SJSA1 (cell line): ENCODE measurements around the gene PUM2. TPM values are rescaled to one million over a fixed set of nuclear protein-coding genes. Genes with fewer than 3 reads are reported as not detected.
"Not testable (repeated sequence)": the region's sequence is repeated elsewhere in the genome, so short reads cannot be mapped to it uniquely, and the experiment has no call there.

Source experiments
- DNase-seq, 2 experiments: peaks; one replicate each; pipeline ENCODE4 v3.0.0-alpha.2; 2015 to 2020; ENCODE audit warnings: low spot score in 2 of 2, low read depth in 1 of 2
- H3K27ac ChIP-seq: fragments of 250-450 bp; sonication (Bioruptor Pico); 2 replicates; pipeline ENCODE4 v1.5.1; 2020; ENCODE audit warnings: mild to moderate bottlenecking, moderate library complexity
- H3K27me3 ChIP-seq: fragments of 250-450 bp; sonication (Bioruptor Pico); replicated peaks from 2 replicates; pipeline ENCODE4 v1.5.1; 2020; ENCODE audit warnings: mild to moderate bottlenecking, moderate library complexity
- H3K36me3 ChIP-seq: fragments of 250-450 bp; sonication (Bioruptor Pico); 2 replicates; pipeline ENCODE4 v1.5.1; 2020; ENCODE audit warnings: mild to moderate bottlenecking
- H3K4me1 ChIP-seq: fragments of 250-450 bp; sonication (Bioruptor Pico); replicated peaks from 2 replicates; pipeline ENCODE4 v1.6.1; 2021; ENCODE audit warnings: mild to moderate bottlenecking
- H3K4me3 ChIP-seq: fragments of 250-450 bp; sonication (Bioruptor Pico); 2 replicates; pipeline ENCODE4 v1.5.1; 2020; ENCODE audit warnings: mild to moderate bottlenecking
- H3K9me3 ChIP-seq: fragments of 250-450 bp; sonication (Bioruptor Pico); replicated peaks from 2 replicates; pipeline ENCODE4 v1.5.1; 2020; ENCODE audit warnings: mild to moderate bottlenecking
- total RNA-seq: library from RNA; depleted of rRNA; stranded (reverse); fragments of >200 nt; shearing (Covaris generic); gene quantifications from 2 replicates; pipeline ENCODE4 v1.2.3, GENCODE V29; 2014

PUM2 gene
- total RNA-seq, 1 experiment from 2014 or later, result 23.4 TPM

DNA sequence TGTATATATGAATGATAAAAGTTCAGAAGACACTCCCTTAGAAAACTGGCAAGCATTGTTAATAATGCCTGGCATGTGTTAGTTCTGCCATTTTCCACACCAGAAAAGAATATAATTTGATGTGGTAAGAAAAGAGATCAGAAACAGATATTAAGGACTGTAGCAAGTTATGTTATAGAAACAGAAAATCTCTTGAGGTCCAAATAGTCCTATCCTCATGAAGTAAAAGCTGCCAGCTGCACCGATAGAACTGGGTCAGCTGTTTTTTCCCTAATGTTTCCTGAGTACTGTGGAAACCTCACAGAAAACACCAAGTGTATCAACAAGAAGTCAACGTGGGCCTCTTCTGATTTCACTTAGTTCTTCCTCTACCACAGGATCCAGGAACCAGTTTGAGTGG lies 68.8 kb downstream of the PUM2 start:
- no peak overlapping the region for H3K27ac ChIP-seq
- peaks cover 85% of the 10 kb centered on the region for H3K36me3 ChIP-seq
- DNase-seq, result no peak
- no peak overlapping the region for H3K4me3 ChIP-seq
- H3K27me3 ChIP-seq, result no peaks in the 10 kb centered on the region
- H3K4me1 ChIP-seq, result no peaks in the 10 kb centered on the region
- no peaks in the 10 kb centered on the region for H3K9me3 ChIP-seq

DNA sequence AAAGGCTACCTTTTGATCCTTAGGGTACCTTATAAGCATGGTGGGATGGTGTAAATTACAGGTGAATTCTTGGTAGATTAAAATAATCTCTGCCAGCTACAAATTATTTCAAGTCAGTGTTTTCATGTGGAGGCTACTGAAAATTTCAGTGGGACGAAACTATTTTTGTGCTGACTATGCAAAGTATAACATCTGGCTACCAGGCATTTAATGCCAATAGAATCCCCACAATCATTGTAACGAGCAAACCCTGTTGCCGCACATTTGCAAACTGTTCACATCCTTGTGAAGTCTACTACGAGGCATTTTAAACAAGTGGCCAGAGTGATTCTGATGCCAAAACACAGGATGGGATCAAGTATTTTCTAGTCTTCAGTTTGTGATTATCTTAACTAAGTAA lies 77.6 kb downstream of the PUM2 start:
- no peaks in the 10 kb centered on the region for H3K9me3 ChIP-seq
- no peak for DNase-seq
- H3K4me3 ChIP-seq, result no peak overlapping the region
- no peak overlapping the region for H3K27ac ChIP-seq
- H3K4me1 ChIP-seq, result no peaks in the 10 kb centered on the region
- H3K36me3 ChIP-seq, result peaks cover 35% of the 10 kb centered on the region
- no peaks in the 10 kb centered on the region for H3K27me3 ChIP-seq

DNA sequence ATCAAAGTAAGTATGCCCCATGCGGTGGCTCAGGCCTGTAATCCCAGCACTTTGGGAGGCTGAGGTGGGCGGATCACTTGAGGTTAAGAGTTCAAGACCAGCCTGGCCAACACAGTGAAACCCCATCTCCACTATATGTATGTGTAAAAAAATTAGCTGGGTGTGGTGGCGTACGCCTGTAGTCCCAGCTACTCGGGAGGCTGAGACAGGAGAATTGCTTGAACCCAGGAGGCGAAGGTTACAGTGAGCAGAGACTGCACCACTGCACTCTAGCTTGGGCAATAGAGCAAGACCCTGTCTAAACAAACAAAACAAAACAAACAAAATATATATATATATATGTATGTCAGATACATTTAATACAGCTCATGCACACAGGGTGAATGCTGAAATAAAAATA lies 82.3 kb downstream of the PUM2 start:
- DNase-seq, H3K27ac ChIP-seq, H3K9me3 ChIP-seq, H3K27me3 ChIP-seq, H3K4me3 ChIP-seq, H3K4me1 ChIP-seq: not testable (repeated sequence)
- peaks cover 25% of the 10 kb centered on the region for H3K36me3 ChIP-seq

DNA sequence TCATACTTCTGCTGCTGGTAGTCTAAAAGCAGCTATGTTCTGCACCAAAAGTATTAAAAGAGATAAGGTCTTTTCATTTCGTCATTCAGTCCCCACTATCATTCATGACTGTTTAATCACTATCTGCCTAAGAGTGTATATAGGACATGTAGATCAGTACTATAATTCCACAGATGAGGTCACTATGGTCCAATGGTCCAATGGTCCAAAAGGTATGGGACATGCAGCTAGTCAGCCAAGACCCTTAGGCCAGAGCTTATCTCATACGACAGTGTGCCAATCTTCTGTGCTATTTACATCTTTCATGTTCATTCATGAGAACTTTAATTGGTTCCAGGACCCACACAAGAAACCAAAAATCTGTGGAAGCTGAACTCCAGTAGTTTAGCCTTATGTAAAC lies 83.1 kb downstream of the PUM2 start:
- H3K9me3 ChIP-seq, result no peaks in the 10 kb centered on the region
- DNase-seq, result no peak
- peaks cover 26% of the 10 kb centered on the region for H3K36me3 ChIP-seq
- H3K27ac ChIP-seq, result no peak overlapping the region
- H3K4me3 ChIP-seq, result no peak overlapping the region
- no peaks in the 10 kb centered on the region for H3K4me1 ChIP-seq
- no peaks in the 10 kb centered on the region for H3K27me3 ChIP-seq

DNA sequence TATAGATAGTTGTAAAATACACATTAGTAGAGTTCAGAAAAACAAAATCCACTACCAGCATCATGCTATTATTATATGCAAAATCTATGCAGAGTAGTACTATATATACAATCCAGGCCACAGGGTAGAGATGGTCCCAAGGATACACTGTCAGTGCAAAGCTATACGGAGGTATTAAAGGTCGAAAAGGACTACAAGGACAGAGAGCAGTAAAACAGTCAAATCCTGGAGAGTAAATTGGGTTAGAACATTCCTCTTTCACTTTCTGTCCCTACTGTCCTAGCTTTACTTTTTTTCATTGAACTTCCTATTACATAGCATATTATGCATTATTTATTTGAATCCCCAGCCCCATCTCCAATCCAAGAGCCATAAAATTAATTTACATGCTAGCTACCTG lies 86.0 kb downstream of the PUM2 start:
- no peak overlapping the region for H3K27ac ChIP-seq
- H3K27me3 ChIP-seq, result no peaks in the 10 kb centered on the region
- H3K4me3 ChIP-seq, result no peak overlapping the region
- DNase-seq, result no peak
- no peaks in the 10 kb centered on the region for H3K4me1 ChIP-seq
- H3K9me3 ChIP-seq, result no peaks in the 10 kb centered on the region
- H3K36me3 ChIP-seq, result peaks cover 41% of the 10 kb centered on the region

DNA sequence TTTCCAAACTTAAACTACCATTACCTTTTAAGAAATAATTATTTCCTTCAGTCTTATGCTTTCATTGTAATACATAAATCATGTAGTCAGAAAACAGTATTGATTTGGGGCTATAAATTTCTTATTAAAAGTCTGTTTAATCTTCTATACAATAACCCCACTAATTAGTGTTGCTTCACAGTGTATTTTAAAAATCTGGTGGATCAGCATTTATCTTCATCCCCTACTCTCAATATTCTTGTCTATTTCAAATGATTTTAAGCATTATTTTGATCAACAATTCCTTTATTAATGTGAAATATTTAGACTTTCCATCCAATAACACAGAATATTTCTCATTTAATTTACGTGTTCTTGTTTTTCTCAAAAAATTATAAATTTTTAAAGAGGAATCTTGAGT lies 93.2 kb downstream of the PUM2 start:
- H3K36me3 ChIP-seq, result peaks cover 72% of the 10 kb centered on the region
- H3K27me3 ChIP-seq, result no peaks in the 10 kb centered on the region
- H3K9me3 ChIP-seq, result no peaks in the 10 kb centered on the region
- H3K4me1 ChIP-seq, result no peaks in the 10 kb centered on the region
- no peak for DNase-seq
- H3K27ac ChIP-seq, result no peak overlapping the region
- H3K4me3 ChIP-seq, result no peak overlapping the region

DNA sequence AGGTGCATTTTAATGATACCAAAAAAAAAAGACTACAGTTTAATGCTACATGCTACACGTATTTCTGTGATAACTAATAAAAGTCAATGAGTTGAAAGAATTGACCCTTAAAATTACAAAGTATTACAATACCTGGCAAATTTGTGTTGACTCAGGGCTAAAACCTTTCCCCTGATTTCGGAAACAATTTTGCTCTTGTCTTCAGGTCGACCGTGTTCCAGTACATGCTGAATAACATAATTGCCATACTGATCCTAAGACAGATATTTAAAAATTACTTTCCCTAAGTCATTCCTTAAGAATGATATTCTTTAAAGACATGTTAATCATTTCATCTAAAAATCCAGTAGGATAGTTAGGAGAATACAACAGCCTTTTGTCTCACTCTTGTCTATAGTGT lies 95.9 kb downstream of the PUM2 start:
- Histone ChIP-seq H3K27ac (no peak overlapping the region), H3K36me3 (peaks cover 77% of the 10 kb centered on the region), H3K27me3 (no peaks in the 10 kb centered on the region), H3K4me1 (no peaks in the 10 kb centered on the region), H3K4me3 (no peak overlapping the region), H3K9me3 (no peaks in the 10 kb centered on the region)
- no peak for DNase-seq

DNA sequence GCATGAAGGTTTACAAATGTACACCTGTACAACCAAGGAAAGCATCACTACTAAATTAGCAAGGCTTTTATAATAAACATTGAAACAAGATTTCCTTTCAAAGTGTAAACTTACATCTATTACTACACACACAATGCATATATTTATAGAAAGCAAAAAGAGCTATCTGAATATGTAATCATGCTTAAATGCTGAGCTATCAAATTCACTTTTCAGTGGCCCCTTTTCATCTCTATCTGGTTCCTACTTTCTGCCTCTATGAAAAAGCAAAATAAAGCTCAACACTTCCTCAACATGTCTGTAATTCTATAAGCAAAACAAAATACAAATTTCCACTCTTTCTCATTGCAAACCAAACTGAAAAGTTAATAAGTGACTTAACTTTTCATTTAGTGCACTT lies 100.2 kb downstream of the PUM2 start:
- no peak overlapping the region for H3K27ac ChIP-seq
- H3K36me3 ChIP-seq, result peaks cover 78% of the 10 kb centered on the region

DNA sequence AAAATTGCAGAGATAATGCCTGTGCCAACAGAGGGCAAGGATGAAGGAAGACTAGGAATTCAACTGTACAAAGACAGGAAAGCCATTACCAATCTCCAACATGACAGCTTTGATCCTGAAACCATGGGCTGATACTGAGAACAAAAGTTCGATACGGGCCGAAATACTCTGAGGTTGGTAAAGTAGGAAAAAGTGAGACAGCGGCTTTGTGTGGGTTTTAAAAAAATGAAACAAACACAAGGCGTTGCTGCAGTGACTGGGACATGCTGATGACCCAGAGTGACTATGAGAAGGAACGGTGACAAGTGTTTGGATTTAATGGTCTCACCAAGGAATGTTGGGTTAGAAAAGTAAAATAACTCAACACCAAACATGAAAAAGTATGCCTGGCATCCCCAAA lies 101.5 kb downstream of the PUM2 start:
- no peaks in the 10 kb centered on the region for H3K9me3 ChIP-seq
- peaks cover 66% of the 10 kb centered on the region for H3K36me3 ChIP-seq
- H3K27me3 ChIP-seq, result no peaks in the 10 kb centered on the region
- no peaks in the 10 kb centered on the region for H3K4me1 ChIP-seq
- H3K4me3 ChIP-seq, result no peak overlapping the region
- H3K27ac ChIP-seq, result no peak overlapping the region
- no peak for DNase-seq

More for the DNA sequence above, 100.2 kb downstream of the PUM2 start:
- H3K27me3 ChIP-seq, result no peaks in the 10 kb centered on the region
- no peak for DNase-seq
- H3K4me1 ChIP-seq, result no peaks in the 10 kb centered on the region
- no peak overlapping the region for H3K4me3 ChIP-seq
- no peaks in the 10 kb centered on the region for H3K9me3 ChIP-seq

DNA sequence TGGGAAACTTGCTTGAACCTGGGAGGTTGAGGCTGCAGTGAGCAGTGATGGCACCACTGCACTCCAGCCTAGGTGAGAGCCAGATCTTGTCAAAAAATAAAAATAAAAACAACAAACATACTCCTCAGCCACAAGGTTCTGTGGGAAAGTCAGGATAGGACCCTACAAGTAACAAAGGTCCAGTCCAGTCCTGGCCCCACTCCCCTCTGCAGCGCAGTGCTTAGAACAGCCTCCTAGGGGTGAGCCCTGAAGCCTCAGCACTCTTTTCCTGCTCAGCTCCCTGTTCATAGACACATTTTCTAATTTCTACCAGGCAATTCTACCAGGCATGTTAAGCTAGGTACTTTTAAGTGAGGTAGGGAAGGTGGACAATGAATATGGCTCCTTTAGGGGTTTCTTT lies 103.6 kb downstream of the PUM2 start:
- H3K36me3 ChIP-seq, result peaks cover 46% of the 10 kb centered on the region

DNA sequence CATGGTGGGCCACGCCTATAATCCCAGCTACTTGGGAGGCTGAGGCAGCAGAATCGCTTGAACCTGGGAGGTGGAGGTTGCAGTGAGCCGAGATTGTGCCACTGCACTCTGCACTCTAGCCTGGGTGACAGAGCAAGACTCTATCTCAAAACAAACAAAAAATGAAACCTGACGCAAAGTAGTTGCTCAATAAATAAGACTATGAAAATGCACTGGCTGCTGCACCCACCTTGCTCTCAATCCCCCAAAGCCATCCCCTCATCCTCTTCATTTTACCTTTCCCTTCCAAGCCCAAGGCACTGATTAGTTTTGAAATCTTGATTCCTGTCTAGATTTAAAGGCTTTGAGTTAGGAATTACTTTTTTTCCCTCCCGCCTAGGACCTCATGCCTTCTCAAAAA lies 107.0 kb downstream of the PUM2 start:
- not testable (repeated sequence) for DNase-seq, H3K9me3 ChIP-seq
- H3K36me3 ChIP-seq, result peaks cover 15% of the 10 kb centered on the region

More for the DNA sequence above, 103.6 kb downstream of the PUM2 start:
- DNase-seq, result no peak
- Histone ChIP-seq H3K9me3 (no peaks in the 10 kb centered on the region), H3K27ac (no peak overlapping the region), H3K4me3 (no peak overlapping the region), H3K27me3 (no peaks in the 10 kb centered on the region), H3K4me1 (no peaks in the 10 kb centered on the region)

DNA sequence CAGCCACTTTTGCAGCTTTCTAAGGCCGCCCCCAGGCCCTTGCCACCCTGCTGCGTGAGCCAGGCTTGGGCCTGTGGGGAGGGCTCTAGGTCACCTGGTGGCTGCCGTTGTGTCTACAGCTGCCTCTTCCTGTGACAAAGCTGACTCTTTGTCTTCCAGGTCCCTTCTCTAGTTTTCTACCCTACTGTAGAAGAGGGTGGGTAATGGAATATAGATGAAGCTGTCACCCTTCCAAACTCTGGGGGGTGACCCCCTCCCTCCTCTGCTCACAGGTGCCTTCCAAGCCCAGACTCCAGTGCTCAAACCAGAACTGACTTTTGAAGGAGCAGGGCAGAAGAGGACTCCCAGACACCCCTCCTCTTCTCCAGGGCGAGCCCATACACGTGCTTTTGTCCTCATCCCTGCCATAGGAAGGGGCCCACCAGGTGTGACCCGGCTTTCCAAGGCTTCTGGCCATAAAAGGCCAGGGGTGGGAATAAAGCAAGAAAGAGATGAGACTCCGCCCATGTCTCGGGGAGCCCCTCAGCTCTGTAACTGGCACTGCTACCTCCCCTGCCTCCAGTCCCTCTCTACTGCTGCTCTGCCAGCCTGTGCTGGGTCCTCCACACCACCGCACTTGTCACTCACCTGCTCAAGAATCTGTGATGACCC lies 107.8 kb downstream of the PUM2 start:
- no peak for DNase-seq
- H3K4me3 ChIP-seq, result no peak overlapping the region

More for the DNA sequence above, 107.0 kb downstream of the PUM2 start:
- not testable (repeated sequence) for H3K4me3 ChIP-seq, H3K27ac ChIP-seq, H3K27me3 ChIP-seq, H3K4me1 ChIP-seq

DNA sequence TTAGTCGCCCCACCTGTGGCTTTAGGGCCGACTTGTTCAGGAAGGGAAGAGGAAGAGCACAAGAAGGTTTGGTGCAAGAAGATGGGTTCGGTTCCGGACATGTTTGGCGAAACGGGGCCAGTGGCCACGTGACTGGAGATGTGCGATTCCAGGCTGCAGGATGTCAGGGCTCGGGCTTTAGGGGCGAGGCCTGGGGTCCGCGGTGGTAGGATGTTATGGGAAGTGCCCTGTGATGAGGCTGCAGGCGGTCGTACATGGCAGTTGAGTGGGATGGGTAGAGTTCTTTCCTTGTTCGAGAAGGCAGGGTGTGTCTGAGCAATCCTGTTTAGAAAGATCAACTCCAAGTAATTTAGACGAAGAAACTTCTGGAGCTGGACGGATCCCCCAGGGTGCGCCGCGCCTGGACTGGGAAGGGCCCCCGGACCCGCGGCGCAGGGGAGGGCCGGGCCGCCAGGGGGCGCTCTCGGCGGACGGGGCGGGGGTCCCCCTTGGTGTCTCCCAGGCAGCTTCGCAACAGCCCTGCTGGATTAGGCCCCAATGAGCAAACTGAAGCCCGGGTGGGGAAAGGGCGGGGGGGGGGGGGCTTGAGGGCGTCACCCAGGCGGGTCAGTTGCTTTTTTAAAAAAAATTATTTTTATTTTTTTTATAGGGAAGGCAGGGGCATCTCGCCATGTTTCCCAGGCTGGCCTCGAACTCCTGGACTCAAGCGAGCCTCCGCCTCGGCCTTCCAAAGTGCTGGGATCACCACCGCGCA lies 108.5 kb downstream of the PUM2 start:
- no peaks in the 10 kb centered on the region for H3K4me1 ChIP-seq
- H3K9me3 ChIP-seq, result peaks cover 4% of the 10 kb centered on the region; the same call in 1 of the 2 replicates
- no peak overlapping the region for H3K4me3 ChIP-seq
- H3K27ac ChIP-seq, result no peak overlapping the region
- DNase-seq, result no peak
- H3K36me3 ChIP-seq, result peaks cover 1% of the 10 kb centered on the region
- no peaks in the 10 kb centered on the region for H3K27me3 ChIP-seq

More for the DNA sequence above, 107.8 kb downstream of the PUM2 start:
- Histone ChIP-seq H3K9me3 (peaks cover 3% of the 10 kb centered on the region; the same call in 1 of the 2 replicates), H3K36me3 (peaks cover 8% of the 10 kb centered on the region), H3K27me3 (no peaks in the 10 kb centered on the region), H3K27ac (no peak overlapping the region), H3K4me1 (no peaks in the 10 kb centered on the region)

DNA sequence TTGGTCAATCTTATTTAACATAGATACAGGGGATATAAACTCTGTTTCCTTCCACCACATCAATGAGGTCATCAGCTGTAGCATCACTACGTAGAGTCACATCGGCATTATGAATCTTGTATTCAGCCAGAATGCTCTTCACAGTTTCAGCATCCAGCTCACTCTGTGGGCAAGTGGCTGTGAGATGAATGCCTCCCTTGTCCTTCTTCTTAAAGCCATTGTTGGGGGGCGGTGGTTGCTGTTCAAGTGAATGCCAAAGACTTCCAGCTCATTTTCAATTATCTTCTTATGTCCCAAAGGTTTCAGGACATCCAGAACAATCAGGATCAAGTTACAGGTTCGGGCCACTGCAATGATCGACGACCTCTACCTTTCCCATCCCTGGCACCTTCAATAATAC lies 110.4 kb downstream of the PUM2 start:
- H3K9me3 ChIP-seq, DNase-seq, H3K4me3 ChIP-seq, H3K36me3 ChIP-seq, H3K4me1 ChIP-seq, H3K27ac ChIP-seq, H3K27me3 ChIP-seq: not testable (repeated sequence)
